ENCODE data around the gene PRRG2. TPM values are rescaled to one million over a fixed set of nuclear protein-coding genes. Genes with fewer than 3 reads are reported as not detected.

PRRG2 gene
- polyA plus RNA-seq, 1 donor (not counting 4 experiments of a cell fraction or from before 2014, with no cell fraction given), result 5.3 TPM

DNA sequence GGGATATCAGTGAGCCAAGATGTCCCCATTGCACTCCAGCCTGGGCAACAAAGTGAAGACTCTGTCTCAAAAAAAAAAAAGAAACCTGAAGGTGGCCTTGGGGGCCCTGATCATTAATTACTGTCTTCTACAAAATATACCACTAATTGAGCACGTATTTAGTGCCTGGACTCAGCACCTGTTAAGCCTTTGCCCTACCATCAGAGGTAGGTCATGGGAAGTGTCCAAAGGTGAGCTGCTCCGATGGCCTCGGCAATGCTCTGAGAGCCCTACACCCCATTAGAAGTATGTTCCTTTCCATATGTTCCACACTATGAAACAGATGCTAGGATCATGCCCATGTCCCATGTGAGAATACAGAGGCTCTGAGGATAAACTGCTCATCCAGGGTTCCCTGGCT, 21.7 kb upstream of the PRRG2 start:
- H4K20me1 ChIP-seq (ENCODE audit: control insufficient read depth, extremely low read depth, insufficient read depth, low read length), result no peaks in the 10 kb centered on the region
- dilution Hi-C loops (cut with MboI; ENCODE audit: extremely low pct_ligation_motif_present, low sequenced_read_pairs), result no loop called here
- no peaks in the 10 kb centered on the region for H3K9me3 ChIP-seq (ENCODE audit: control insufficient read depth, low read depth, low read length)
- no peaks in the 10 kb centered on the region for H3K27me3 ChIP-seq (ENCODE audit: control insufficient read depth, extremely low read depth, insufficient read depth, low read length)
- H3K4me2 ChIP-seq (ENCODE audit: control insufficient read depth, extremely low read depth, insufficient read depth, low read depth, low read length), result no peak overlapping the region
- FAIRE-seq, result no peak
- no peak overlapping the region for H3K27ac ChIP-seq (ENCODE audit: control insufficient read depth, insufficient read depth, low read length)
- TF ChIP-seq EZH2 (IDR thresholded peaks at IDR 0.05; ENCODE audit: low read length), result no peak
- TF ChIP-seq, protein P1, sequence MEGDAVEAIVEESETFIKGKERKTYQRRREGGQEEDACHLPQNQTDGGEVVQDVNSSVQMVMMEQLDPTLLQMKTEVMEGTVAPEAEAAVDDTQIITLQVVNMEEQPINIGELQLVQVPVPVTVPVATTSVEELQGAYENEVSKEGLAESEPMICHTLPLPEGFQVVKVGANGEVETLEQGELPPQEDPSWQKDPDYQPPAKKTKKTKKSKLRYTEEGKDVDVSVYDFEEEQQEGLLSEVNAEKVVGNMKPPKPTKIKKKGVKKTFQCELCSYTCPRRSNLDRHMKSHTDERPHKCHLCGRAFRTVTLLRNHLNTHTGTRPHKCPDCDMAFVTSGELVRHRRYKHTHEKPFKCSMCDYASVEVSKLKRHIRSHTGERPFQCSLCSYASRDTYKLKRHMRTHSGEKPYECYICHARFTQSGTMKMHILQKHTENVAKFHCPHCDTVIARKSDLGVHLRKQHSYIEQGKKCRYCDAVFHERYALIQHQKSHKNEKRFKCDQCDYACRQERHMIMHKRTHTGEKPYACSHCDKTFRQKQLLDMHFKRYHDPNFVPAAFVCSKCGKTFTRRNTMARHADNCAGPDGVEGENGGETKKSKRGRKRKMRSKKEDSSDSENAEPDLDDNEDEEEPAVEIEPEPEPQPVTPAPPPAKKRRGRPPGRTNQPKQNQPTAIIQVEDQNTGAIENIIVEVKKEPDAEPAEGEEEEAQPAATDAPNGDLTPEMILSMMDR (optimal IDR thresholded peaks at IDR 0.05 in 1 of 3, IDR thresholded peaks at IDR 0.05 in 1 of 3, conservative IDR thresholded peaks at IDR 0.05 in 1 of 3; ENCODE audit: extremely low read depth in 1 of 3, insufficient read depth in 2 of 3, low read length in 3 of 3), result no peak
- no peak overlapping the region for H2AFZ ChIP-seq (ENCODE audit: control insufficient read depth, low read length)
- H3K4me1 ChIP-seq (ENCODE audit: control insufficient read depth, extremely low read depth, insufficient read depth, low read length), result peaks cover 3% of the 10 kb centered on the region
- peaks cover 4% of the 10 kb centered on the region for H3K79me2 ChIP-seq (ENCODE audit: control insufficient read depth, insufficient read depth, low read length)
- DNase-seq (ENCODE audit: low read depth, low spot score), result no peak
- no peaks in the 10 kb centered on the region for H3K9me1 ChIP-seq (ENCODE audit: control insufficient read depth, extremely low read depth, insufficient read depth, low read length)
- H3K4me3 ChIP-seq (ENCODE audit: control insufficient read depth in 2 of 3, extremely low read depth in 1 of 3, insufficient read depth in 2 of 3, low read depth in 1 of 3, low read length in 3 of 3), result no peak overlapping the region
- peaks cover 25 to 26% of the 10 kb centered on the region in 2 experiments for H3K36me3 ChIP-seq (ENCODE audit: control insufficient read depth in 2 of 2, extremely low read depth in 1 of 2, insufficient read depth in 2 of 2, low read length in 2 of 2)
- no peak overlapping the region for H3K9ac ChIP-seq (ENCODE audit: control insufficient read depth, extremely low read depth, insufficient read depth, low read length)

DNA sequence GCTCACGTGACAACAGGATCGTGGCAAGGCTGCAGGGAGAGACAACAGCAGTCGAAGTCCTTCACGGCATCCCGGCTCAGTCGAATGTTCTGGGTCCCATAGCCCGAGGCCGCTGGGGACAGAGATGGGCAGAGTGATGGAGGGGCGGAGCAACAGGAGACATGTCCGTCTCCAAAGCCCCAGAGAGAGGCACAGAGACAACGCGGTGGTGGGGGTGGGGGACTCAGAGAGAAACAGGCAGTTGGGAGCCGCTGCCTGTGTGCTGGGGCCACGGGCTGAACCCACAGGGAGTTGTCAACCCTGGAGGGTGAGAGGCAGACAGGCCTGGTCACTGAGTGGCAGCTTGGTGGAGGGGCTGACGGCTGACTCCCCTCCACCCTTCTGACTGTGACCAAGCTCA, 21.2 kb upstream of the PRRG2 start:
- Histone ChIP-seq H3K9ac (ENCODE audit: control insufficient read depth, extremely low read depth, insufficient read depth, low read length) (no peak overlapping the region), H3K36me3 (ENCODE audit: control insufficient read depth in 2 of 2, extremely low read depth in 1 of 2, insufficient read depth in 2 of 2, low read length in 2 of 2) (peaks cover 22% of the 10 kb centered on the region in 2 experiments), H4K20me1 (ENCODE audit: control insufficient read depth, extremely low read depth, insufficient read depth, low read length) (no peaks in the 10 kb centered on the region), H3K27ac (ENCODE audit: control insufficient read depth, insufficient read depth, low read length) (no peak overlapping the region), H3K9me3 (ENCODE audit: control insufficient read depth, low read depth, low read length) (no peaks in the 10 kb centered on the region), H2AFZ (ENCODE audit: control insufficient read depth, low read length) (no peak overlapping the region), H3K4me1 (ENCODE audit: control insufficient read depth, extremely low read depth, insufficient read depth, low read length) (no peaks in the 10 kb centered on the region), H3K79me2 (ENCODE audit: control insufficient read depth, insufficient read depth, low read length) (peaks cover 9% of the 10 kb centered on the region), H3K4me2 (ENCODE audit: control insufficient read depth, extremely low read depth, insufficient read depth, low read depth, low read length) (no peak overlapping the region), H3K4me3 (ENCODE audit: control insufficient read depth in 2 of 3, extremely low read depth in 1 of 3, insufficient read depth in 2 of 3, low read depth in 1 of 3, low read length in 3 of 3) (no peak overlapping the region), H3K27me3 (ENCODE audit: control insufficient read depth, extremely low read depth, insufficient read depth, low read length) (no peaks in the 10 kb centered on the region), H3K9me1 (ENCODE audit: control insufficient read depth, extremely low read depth, insufficient read depth, low read length) (no peaks in the 10 kb centered on the region)
- FAIRE-seq (no peak), DNase-seq (ENCODE audit: low read depth, low spot score) (no peak)
- no peak for TF ChIP-seq EZH2 (IDR thresholded peaks at IDR 0.05; ENCODE audit: low read length)
- TF ChIP-seq, protein P1 (optimal IDR thresholded peaks at IDR 0.05 in 1 of 3, IDR thresholded peaks at IDR 0.05 in 1 of 3, conservative IDR thresholded peaks at IDR 0.05 in 1 of 3; ENCODE audit: extremely low read depth in 1 of 3, insufficient read depth in 2 of 3, low read length in 3 of 3), result no peak
- dilution Hi-C loops (cut with MboI; ENCODE audit: extremely low pct_ligation_motif_present, low sequenced_read_pairs), result no loop called here

Measured in keratinocyte (primary cell).